CD4-positive, alpha-beta T cell treated with Interleukin-2 at 100 ng/mL for 4 hours (primary cell): ENCODE results near the gene SLC16A14.
A peak's percentile ranks its signal among the peaks of the same experiment; 100 is the strongest.
"Not testable (repeated sequence)": the region's sequence is repeated elsewhere in the genome, so short reads cannot be mapped to it uniquely, and the experiment has no call there.

Experiments
- DNase-seq: peaks from one replicate; pipeline ENCODE4 v3.0.0-alpha.2; 2020; ENCODE audit warnings: low spot score

SLC16A14 gene

GRCh38 chr2:230068651-230069055, at the start of gene SLC16A14:
Gene SLC16A14, minus strand, starts transcription at chr2:230068924. Its CDS starts 9,572 bp downstream, at chr2:230059352.
- DNase-seq = peak; percentile 11

- DNase-seq = no peak
Observed at GRCh38 chr2:230106771-230107170, 38.0 kb upstream of the SLC16A14 start.

- DNase-seq = not testable (repeated sequence)
Observed at GRCh38 chr2:230101967-230102366, 33.2 kb upstream of the SLC16A14 start.

GRCh38 chr2:230097841-230098240, 29.1 kb upstream of the SLC16A14 start:
- no peak for DNase-seq

GRCh38 chr2:230097424-230097823, 28.7 kb upstream of the SLC16A14 start:
- DNase-seq = no peak

GRCh38 chr2:230090967-230091366, 22.2 kb upstream of the SLC16A14 start:
- no peak for DNase-seq

- DNase-seq = no peak
Observed at GRCh38 chr2:230085201-230085600, 16.5 kb upstream of the SLC16A14 start.

GRCh38 chr2:230077851-230078547, 9.3 kb upstream of the SLC16A14 start:
- DNase-seq = no peak

GRCh38 chr2:230076819-230077218, 8.1 kb upstream of the SLC16A14 start:
- no peak for DNase-seq

- no peak for DNase-seq
Observed at GRCh38 chr2:230075988-230076631, 7.4 kb upstream of the SLC16A14 start.

GRCh38 chr2:230071421-230071820, 2.7 kb upstream of the SLC16A14 start:
- no peak for DNase-seq

GRCh38 chr2:230069402-230069801, 678 bp upstream of the SLC16A14 start:
- DNase-seq = no peak

- DNase-seq = peak; percentile 3
Observed at GRCh38 chr2:230068016-230068650, 591 bp downstream of the SLC16A14 start.

GRCh38 chr2:230060672-230061293, 7.9 kb downstream of the SLC16A14 start:
- no peak for DNase-seq

GRCh38 chr2:230053753-230054478, 14.8 kb downstream of the SLC16A14 start:
- no peak for DNase-seq

GRCh38 chr2:230052299-230052698, 16.4 kb downstream of the SLC16A14 start:
- DNase-seq = no peak

GRCh38 chr2:230050136-230050535, 18.6 kb downstream of the SLC16A14 start:
- no peak for DNase-seq

- no peak for DNase-seq
Observed at GRCh38 chr2:230048010-230048671, 20.6 kb downstream of the SLC16A14 start.

GRCh38 chr2:230046491-230046890, 22.2 kb downstream of the SLC16A14 start:
- no peak for DNase-seq

GRCh38 chr2:230043461-230043860, 25.3 kb downstream of the SLC16A14 start:
- no peak for DNase-seq

- DNase-seq = no peak
Observed at GRCh38 chr2:230043025-230043424, 25.7 kb downstream of the SLC16A14 start.

- no peak for DNase-seq
Observed at GRCh38 chr2:230042195-230042594, 26.5 kb downstream of the SLC16A14 start.
